Stimulated activated naive CD4-positive, alpha-beta T cell treated with Interleukin-2 at 50 U/mL for 16 hours (primary cell): ENCODE results near the gene KNCN.
A peak's percentile ranks its signal among the peaks of the same experiment; 100 is the strongest.

Source experiments
- DNase-seq: peaks from one replicate; lab custom pipeline; 2025; lab: John Stamatoyannopoulos, UW

Gene KNCN

DNA sequence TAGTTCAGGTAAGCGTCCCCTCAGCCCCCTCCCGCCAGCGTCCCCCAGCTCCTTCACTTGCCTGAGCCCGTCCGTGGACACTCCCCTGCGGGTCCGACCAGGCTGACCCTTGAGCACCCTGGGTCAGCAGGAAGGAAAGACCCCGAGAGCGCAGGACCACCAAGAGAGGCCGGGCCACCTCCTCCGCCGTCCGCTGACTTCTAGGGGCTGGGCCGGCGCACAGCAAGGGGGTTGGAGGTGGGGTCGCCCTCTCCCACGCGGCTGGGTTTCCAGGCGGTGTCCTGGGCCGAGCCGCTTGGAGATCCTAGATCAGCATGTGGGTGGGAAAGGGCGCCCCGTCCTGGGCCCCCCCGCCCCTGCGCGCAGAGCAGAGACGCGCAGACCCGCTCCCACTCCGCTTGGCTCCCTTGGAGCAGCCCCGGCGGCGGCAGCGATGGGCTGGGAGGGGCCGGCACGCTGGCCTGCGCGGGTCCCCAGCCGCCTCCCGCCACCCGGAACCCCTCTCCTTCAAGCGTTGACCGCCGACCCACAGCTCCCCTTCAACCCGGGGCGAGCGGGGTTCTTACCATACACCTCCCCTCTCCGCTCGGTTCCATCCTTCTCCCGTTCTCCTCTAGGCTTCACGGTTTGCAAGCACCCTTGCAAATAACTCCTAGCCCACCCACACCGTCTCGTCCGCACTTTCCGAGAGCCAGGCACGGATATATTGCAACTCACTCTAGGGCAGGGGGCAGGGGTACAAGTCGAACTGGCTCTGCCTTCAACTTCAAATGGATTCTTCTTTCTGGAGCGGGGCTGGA is 7.5 kb downstream of the KNCN start:
- no peak for DNase-seq

DNA sequence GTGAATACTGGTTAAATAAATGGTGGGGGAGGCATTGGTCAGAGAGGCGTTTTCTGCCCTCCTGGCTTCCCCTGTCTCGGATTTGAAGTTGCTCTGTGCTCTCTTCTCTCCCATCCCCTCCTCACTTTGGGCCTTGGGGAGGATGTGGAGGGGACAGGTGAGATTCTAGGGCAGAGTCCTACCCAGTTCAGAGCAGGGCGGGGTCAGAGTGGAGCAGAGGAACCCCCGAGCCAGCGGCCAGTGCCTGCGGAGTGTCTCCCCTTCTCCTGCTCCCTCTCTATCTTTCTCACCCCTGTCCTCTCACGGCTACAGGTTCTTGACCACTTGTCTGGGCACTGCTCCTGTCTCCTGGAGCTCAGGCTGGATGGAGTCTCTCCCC is 8.1 kb downstream of the KNCN start:
- no peak for DNase-seq

DNA sequence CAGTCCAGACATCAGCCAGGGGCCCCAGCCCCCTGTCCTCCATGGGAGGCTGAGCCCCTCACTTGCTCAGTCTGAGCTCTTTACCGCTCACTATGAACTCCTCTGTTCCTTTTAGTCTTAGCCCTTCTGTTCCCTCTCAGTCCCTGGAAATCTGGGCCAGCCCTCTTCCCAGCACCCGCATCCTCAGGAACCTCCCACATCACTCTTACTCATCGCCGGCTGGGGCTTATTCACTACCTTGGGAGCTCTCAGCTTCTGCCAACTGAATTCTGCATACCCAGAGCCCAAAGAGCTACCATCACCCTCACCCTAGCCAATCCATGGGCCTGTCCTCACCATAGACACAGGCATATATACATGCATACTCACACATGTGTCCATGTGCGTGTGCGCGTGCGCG is 11.5 kb downstream of the KNCN start:
- DNase-seq: no peak

DNA sequence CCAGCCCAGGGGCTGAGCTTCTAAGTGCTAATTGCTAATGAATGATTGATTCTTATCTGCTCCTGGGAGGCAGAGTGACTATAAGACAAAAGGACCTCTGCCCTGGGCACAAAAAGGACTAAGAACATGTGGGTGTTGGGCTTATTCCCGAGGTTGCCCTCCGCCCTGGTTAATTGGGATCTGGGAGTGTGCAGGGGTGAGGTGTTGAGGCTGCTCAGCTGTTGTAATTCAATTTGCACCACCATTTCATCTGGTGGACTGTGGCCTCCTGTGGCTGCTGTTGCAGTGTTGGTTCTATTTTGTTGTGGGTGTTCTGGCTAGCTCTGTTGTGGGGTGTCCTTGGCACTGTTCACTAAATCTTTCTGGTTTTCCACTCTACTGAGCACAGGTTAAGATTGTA is 13.3 kb downstream of the KNCN start:
- DNase-seq: no peak

DNA sequence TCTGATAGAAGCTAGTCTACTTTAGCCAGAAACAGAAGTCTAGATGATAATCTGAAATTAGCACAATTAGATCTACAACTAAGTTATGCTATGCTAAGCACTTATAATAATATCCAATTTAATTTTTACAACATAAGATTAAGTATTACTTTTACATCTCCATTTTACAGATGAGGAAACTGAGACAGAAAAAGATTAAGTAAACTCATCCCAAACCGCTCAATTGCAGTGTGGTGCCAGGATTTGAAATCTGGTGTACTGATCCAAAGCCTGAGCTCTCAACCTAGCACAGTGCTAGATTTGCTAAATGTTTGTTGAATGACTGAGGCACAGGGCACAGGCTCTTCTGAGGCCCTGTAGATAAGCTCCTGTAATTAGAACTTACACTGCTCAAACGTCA is 13.8 kb downstream of the KNCN start:
- no peak for DNase-seq

DNA sequence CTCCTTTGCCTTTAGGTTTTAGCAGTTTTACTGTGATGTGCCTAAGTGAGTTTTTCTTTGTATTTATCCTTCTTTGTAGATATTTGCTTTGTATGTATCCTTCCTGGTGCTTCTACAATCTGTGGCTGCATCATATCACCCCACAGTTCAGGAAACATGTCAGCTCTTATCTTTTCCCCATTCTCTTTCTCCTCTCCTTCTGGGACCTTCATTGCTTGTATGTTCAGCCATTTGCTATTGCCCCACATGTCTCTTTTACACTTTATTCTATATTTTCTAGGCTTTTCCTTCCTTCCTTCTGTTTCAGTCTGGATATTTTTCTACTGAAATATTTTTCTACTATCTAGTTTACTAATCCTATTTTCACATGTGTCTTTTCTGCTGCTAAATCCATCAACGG is 14.9 kb downstream of the KNCN start:
- no peak for DNase-seq

DNA sequence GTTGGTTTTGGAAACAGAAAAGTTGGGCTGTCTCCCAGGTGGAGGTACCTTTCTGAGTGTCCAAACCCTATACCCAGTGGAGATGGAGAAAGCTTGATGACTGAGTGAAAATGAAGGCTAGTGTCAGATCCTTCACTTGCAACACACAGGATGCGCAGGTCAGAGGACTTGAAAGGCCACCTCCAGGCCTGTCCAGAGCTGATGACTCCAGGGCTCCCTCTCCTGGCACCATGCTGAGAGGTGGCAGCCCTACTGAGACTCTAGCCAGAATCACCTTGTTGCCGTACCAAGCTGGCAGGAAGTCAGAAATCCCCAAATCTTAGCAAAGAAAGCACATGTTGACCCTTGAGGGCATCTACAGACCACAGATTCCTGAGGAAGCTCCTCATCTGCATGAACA is 16.4 kb downstream of the KNCN start:
- no peak for DNase-seq

DNA sequence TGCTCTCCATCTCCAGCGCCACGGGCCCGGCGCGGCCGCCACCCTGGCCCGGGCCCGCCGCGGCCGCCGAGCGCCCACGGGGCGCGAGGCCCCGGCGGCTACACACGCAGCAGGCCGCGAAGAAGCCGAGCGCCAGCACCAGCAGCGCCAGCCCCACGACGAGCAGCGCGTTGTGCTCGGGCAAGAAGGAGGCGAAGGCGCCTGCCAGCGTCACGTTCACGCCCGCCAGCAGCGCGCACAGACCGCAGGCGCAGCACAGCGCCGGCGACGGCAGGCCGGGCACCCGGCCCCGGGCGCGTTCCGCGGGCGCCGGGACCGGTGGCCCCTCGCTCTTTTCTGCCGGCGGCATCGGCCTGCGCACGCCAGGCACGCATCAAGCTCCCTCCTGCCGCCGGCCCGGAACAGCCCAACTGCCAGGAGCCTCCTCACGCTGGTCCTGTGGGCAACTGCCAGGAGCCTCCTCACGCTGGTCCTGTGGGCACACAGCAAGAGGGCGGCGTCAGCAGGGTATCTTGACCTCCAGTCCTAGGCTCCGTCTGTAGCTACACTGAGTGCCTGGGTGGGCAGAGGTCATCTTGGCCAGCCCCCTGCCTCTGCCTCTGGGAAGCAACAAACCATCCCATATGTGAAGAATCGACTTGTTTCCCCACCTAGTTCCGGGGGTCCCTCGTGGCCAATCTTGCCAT is 18.1 kb downstream of the KNCN start:
- DNase-seq: peak; percentile 49

DNA sequence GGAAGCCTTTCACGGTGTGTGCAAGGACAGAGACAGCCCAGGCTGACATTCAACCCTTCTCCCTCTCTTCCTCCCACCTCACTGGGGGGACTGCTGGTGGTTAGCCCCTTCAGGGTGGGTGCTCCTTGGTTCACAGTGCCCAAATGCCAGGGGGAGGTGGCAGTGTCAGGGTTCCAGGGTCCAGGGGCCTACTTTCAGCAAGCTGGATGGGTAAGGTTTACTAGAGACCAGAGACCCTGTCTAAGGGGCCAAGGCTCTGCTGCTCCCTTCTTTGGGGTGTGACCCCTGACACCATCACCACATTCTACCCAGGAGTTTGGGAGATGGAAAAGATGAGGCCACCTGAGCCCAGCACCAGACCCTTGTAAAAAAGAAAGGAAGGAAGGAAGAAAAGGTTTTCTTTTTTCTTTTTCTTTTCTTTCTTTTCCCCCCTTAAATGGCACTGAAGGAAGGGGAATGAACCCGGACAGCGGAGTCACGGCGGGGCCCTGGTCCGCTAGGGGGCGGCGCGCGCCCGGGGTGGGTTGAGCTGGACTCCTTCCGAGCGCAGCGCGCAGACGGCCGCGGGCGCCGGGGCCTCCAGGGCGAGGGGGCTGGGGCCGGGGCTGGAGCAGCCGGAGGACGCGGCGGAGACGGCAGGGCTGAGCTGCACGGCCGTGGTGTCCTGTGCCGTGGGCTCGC is 18.8 kb downstream of the KNCN start:
- peak; percentile 59 for DNase-seq

DNA sequence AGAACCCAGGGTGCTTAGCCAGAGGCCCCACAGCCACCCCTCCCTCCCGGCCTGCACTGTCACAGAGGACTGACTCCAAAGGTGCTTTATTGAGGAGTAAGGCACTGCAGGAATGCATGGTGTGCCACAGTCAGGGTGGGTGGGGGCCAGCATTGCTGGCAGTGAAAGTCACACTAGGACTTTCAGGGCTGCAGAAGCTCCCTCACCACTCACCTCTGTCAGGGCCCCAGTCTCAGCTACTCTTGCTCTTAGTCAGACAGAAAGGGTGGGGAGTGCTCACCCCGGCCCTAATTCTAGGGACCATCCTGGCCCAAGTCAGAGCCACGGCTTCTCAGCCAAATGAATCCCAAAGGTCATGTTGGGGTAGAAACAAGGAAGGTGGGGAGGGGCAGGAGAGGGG is 19.4 kb downstream of the KNCN start:
- no peak for DNase-seq

DNA sequence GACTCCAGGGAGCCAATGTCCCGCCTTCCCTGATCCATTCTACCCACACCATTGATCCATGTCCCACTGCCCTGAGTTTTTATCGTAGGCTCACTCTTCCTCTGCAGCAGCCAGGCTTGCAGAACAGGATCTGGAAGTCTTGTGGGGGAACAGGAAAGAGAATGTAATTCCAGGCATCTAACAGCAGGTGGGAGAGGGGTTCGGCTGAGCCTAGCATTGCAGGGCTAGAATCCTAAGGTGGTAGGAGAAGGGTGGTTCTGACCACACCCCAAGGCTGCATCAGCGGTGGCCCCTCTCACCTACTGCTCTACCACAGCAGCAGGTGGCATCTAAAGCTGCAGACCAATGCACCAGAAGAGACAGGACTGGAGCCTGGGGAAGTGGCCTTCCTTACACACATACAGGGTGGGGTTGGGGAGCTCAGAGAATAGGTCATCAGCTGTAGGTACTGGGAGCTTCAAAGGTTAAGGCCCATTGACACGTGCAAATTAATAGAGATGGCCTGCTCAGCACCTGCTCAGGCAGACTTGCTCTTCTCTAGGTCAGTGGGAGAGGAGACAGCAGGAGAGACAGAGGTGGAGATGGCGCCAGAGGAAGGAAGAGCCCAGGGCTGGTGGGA is 20.5 kb downstream of the KNCN start:
- DNase-seq: no peak

DNA sequence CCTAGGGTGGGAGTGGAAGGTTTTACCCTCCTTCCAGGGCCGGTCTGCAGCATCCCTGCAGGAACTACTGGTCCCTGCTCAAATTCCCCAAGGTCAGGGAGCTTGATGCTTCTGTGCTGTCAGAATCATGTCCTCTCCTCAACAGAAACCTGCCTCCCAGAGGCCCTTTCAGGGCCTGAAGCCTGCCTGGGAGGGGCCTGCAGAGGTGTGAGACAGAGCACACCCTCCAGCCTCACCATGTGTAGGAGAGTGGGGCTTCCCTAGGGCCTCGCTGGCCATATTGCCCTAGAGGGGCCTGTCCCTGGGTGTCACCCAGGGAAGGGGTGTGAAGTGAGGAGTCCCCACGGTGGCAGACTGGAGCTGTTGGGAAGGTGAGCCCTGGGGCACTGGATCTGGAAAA is 21.1 kb downstream of the KNCN start:
- no peak for DNase-seq

DNA sequence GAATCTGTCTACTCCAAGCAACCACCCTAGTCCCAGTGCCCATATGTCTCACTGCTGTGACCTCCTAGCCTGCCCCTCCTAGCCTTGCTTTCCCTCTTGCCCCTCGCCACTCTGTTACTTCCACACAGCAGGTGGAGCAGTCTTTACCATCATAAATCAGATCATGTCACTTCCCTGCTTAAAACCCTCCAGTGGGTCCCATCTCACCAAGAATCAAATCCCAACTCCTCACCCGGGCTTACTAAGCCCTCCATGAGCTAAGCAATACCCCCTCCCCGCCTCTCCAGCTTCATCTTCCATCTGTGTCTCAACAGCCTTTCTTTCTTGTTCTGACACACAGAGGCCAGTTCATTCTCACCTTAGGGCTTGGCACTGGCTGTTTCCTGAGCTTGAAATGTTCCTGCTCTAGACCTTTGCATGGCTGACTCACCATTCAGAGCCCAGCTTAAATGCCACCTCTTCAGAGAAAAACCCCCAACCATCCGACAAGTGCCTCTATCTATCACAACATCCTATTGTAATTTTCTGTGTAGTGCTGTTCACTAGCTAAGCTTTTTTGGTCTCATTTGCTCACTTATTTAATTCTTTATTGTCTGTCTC is 22.3 kb downstream of the KNCN start:
- no peak for DNase-seq

DNA sequence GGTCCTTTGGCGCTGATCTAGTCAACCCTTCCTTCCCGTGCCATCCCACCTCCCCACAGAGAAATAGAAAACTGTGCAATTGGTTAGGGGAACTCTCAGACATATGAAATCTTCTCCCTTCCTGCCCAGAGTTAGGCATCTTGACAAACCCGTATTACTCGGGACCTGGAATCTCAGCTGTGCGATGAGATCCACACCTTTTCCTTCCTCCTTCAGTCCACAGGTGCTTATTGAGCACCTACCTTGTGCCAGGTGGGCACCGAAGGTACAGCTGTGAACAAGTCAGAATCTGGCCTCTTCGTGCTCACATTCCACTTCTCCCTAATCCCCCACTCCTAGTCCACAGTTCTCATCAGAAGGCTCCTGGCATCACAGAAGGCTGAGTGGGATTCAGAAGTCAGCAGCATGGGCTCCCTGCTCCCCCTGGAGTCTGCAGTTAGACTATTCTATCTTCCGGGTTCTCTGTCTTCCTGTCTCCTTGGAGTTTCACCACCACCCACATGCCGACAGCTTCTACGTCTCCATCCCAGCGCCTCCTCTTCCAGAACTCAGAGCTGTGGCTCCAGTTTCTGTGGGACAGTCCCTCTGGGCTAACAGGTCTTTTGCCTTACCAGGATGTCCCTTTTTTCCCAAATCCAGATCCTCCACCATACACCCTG is 23.0 kb downstream of the KNCN start:
- no peak for DNase-seq

DNA sequence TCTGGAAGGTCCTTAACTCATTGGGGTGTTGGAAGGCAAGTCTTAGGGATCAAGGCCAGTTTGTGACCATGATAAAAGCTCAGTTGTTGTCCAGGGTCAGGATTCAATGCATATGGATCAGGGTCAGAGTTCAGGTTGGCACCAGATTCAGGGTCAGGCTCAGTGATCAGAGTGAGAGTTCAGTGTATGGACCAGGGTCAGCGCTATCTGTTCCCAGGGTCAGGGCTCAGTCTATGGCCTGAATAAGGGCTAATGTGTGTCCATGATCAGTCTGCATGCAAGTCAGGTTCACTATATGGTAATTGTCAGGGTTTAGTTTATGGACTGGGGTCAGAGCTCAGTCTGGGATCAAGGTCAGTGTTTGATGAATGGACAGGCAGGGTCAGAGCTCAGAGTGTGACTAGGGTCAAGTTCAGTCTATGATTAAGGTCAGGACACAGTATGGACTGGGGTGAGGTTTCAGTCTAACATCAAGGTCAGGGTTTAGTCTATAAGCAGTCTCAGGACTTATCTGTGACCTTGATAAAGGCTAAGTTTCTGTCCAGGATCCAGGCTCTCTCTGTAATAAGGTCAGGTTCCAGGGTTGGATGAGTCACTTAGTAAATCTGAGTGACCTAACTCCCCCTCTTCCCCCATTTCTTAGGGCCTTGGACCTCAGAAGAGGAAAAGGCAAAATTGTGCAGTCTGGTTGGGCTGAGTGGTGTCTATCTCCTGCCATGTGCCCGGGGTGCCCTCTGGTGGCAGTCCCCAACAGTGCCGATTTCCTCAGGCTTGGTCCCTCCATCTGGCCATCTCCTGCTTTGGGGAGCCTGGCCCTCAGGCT is 23.8 kb downstream of the KNCN start:
- peak; percentile 64 for DNase-seq

DNA sequence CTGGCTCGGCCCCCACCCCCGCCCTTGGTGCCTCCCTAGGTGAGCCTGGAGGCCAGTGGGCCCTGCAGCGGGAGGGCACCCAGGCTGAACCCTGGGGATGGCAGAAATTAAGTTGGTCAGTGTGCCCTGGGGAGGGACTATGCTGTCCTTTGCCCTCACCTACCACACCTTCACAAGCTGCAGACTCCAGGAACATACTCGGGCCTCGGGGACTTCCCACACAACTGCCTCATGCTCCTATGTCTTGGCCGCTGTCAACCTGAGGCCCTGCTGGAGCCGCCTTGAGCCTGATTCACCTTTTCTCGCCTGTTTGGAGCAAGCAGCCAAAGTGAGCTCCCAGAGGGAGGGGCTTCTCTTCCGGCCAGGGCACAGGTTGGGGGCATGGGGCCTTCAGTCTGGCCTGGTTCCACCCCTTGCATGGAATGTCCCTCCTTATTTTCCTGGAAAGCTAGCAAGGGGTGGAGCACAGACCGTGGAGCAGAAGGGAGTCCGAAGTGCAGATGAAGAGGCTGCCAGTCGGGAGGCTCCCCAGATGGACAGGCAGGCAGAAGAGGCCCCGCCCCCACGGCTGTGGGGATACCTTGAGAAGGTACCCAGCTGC is 24.7 kb downstream of the KNCN start:
- no peak for DNase-seq

DNA sequence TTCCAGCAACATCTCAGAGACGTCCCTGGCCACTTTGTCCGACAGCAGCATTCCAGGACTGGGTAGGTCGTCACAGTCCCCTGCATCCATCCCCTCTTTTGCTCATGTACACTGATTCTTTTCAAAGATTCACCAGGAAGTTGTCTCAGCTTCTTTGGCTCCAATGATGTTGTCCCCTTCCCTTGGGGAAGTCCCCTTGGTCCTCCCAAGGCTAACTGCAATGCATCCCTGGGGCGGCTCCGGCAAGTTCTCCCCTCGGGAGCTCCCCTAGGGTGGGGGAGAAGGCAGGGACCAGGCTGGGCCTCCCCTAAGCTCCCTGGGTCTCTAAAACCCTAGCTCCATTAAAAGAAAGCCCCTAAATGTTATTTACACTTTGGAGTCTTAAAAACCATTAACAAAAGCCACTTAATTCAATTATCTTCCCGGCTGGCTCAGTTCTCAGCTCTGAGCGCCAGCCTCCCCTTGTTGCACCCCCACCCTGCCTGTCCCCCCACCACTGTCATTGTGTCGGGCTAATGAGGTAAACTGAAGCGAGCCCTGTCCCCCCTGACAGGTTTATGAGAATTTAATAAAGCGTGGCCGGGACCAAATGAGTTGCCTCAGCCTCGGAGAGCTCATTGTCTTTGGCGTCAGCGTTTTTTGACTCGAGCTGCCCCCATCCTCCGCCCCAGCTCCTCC is 25.3 kb downstream of the KNCN start:
- no peak for DNase-seq

DNA sequence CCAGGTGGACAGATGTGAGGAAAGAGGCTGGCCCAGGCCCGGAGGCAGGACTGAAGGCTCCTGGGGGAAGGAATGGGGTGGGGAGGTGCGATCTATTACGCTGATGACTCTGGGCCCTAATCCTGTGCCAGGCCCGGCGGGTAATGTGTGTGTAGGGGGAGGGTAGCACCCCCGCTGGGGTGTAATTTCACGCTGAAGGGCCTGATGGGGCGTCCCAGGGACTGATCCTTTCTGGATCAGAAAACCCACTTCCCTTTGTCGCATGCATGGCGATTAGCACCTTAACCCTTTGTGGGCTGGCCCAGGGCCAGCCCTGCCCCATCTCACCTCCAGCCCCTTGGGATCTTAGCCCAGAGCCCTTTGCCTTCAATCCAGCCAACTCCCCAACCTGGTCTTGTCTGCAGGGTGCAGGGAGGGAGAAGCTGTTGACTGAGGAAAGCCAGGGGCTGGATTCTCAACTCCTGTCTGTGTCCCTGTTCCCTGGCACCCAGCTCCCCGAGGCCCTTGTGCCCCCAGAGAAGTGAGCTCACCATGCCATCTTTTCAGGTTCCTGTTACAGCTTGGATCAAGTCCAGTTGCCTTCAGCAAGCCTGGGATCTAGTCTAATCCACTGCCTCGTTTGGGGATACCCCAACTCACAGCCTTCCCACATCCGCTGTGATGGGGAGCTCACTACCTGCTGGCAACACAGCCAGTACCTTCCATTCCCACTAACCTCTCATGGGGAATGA is 26.0 kb downstream of the KNCN start:
- no peak for DNase-seq

DNA sequence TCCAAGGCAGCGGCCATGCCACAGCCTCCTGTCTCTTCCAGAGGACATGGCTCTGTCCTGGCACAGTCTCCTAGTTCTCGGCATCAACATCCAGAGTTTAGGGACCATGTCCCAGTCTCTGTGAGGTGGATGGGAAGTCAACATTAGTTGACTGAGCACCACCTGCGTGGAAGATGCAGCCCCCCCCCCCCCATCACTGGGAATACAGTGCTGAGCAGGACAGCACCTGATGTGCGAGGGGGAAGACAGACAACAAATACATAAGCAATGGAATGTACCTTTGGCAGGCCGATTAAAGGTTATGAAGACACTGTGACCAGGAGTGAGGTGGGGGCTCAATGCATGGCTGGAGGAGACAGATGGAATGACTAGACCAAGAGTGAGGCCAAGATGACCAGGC is 26.6 kb downstream of the KNCN start:
- DNase-seq: no peak
